GM19463 (cell line): ENCODE measurements around the gene GTF2F2.
"Not testable (repeated sequence)": the region's sequence is repeated elsewhere in the genome, so short reads cannot be mapped to it uniquely, and the experiment has no call there.

Experiments
- ATAC-seq: cut with Tn5 transposase; IDR thresholded peaks from one replicate; pipeline ENCODE4 v1.9.1; 2021; ENCODE audit warnings: mild to moderate bottlenecking, moderate library complexity; ENCODE audit not compliant: unreplicated experiment

GTF2F2 gene

GRCh38 chr13:45178349-45179162, 58.2 kb downstream of the GTF2F2 start:
- ATAC-seq, result no peak

- ATAC-seq, result no peak
These were observed 59.1 kb downstream of the GTF2F2 start for GRCh38 chr13:45179428-45179827.

GRCh38 chr13:45180303-45180702, 60.0 kb downstream of the GTF2F2 start:
- ATAC-seq, result no peak

GRCh38 chr13:45180713-45181601, 60.6 kb downstream of the GTF2F2 start:
- no peak for ATAC-seq

GRCh38 chr13:45184693-45185092, 64.4 kb downstream of the GTF2F2 start:
- ATAC-seq, result no peak

GRCh38 chr13:45185286-45185685, 65.0 kb downstream of the GTF2F2 start:
- no peak for ATAC-seq

GRCh38 chr13:45189077-45189476, 68.8 kb downstream of the GTF2F2 start:
- not testable (repeated sequence) for ATAC-seq

GRCh38 chr13:45189511-45189910, 69.2 kb downstream of the GTF2F2 start:
- not testable (repeated sequence) for ATAC-seq

- ATAC-seq, result no peak
These were observed 71.6 kb downstream of the GTF2F2 start for GRCh38 chr13:45191874-45192273.

GRCh38 chr13:45194081-45194939, 74.0 kb downstream of the GTF2F2 start:
- ATAC-seq, result no peak

- ATAC-seq, result no peak
These were observed 75.1 kb downstream of the GTF2F2 start for GRCh38 chr13:45195421-45195820.

- no peak for ATAC-seq
These were observed 75.8 kb downstream of the GTF2F2 start for GRCh38 chr13:45196096-45196495.

- no peak for ATAC-seq
These were observed 76.3 kb downstream of the GTF2F2 start for GRCh38 chr13:45196622-45197021.

- no peak for ATAC-seq
These were observed 77.7 kb downstream of the GTF2F2 start for GRCh38 chr13:45198041-45198440.

GRCh38 chr13:45198924-45199323, 78.6 kb downstream of the GTF2F2 start:
- ATAC-seq, result no peak

GRCh38 chr13:45199711-45200110, 79.4 kb downstream of the GTF2F2 start:
- ATAC-seq, result no peak

- ATAC-seq, result no peak
These were observed 80.5 kb downstream of the GTF2F2 start, which contains the start of gene KCTD4 for GRCh38 chr13:45200701-45201232. KCTD4 (minus strand) TSS chr13:45201045; CDS start chr13:45194567, 6,478 bp downstream.

GRCh38 chr13:45205124-45205523, 84.8 kb downstream of the GTF2F2 start:
- no peak for ATAC-seq

GRCh38 chr13:45206340-45206739, 86.0 kb downstream of the GTF2F2 start:
- ATAC-seq, result peak; percentile 67

- no peak for ATAC-seq
These were observed 87.0 kb downstream of the GTF2F2 start for GRCh38 chr13:45207319-45207718.

GRCh38 chr13:45208132-45208531, 87.8 kb downstream of the GTF2F2 start:
- ATAC-seq, result no peak
